GM21717 (cell line): ENCODE data around the gene CLTA.

Experiments used
- ATAC-seq: cut with Tn5 transposase; IDR thresholded peaks from one replicate; pipeline ENCODE4 v1.9.1; 2021; ENCODE audit warnings: mild to moderate bottlenecking, moderate library complexity; ENCODE audit not compliant: unreplicated experiment

Gene CLTA, protein sequence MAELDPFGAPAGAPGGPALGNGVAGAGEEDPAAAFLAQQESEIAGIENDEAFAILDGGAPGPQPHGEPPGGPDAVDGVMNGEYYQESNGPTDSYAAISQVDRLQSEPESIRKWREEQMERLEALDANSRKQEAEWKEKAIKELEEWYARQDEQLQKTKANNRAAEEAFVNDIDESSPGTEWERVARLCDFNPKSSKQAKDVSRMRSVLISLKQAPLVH

DNA sequence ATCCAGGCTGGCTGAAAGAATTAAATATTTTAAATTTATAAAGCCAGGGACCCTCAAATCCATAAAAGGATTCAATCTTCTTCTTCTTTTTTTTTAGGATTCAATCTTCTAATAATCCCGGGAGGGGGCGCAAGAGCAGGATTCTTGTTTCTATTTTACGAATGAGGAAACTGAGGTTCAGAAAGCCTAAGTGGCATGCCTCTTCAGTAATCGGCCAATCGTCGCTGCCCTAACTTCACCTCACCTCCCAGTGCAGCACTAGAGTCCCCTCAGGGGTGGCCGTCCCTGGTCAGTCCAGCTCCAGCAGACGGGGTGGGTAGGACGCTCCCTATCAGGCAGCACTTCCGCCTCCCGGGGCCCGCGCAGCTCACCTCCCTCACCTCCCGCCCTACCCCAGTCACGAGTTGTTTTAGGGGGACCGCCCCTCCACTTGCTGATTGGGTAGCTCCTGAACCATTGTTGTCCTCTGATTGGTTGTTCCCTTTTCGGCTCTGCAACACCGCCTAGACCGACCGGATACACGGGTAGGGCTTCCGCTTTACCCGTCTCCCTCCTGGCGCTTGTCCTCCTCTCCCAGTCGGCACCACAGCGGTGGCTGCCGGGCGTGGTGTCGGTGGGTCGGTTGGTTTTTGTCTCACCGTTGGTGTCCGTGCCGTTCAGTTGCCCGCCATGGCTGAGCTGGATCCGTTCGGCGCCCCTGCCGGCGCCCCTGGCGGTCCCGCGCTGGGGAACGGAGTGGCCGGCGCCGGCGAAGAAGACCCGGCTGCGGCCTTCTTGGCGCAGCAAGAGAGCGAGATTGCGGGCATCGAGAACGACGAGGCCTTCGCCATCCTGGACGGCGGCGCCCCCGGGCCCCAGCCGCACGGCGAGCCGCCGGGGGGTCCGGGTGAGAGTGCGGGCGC, at the start of gene CLTA:
Gene CLTA (plus strand): TSS at position 534 of the 902 bp plus-strand sequence. CDS start 136 bp downstream, at position 670.
- ATAC-seq, result peak; percentile 94

DNA sequence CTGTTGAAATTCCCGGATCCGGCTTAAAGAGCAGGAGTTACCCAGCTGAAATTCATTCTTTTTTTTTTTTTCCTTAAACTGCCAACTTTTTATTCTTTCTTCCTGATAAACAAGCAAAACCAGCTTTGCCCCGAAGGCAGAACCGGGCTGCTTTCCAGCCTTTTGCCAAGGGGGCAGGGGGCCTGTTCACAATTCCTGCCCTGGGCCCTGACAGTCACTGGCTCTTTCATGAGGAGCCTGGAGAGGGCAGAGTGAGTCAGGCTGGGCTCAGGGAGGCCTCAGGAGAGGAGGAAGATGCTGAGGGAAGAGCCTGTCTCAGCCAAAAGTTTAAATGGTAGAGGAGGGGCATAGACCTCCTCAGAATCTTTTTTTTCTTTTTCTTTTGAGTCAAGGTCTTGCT, 49.4 kb upstream of the CLTA start:
- ATAC-seq, result no peak

DNA sequence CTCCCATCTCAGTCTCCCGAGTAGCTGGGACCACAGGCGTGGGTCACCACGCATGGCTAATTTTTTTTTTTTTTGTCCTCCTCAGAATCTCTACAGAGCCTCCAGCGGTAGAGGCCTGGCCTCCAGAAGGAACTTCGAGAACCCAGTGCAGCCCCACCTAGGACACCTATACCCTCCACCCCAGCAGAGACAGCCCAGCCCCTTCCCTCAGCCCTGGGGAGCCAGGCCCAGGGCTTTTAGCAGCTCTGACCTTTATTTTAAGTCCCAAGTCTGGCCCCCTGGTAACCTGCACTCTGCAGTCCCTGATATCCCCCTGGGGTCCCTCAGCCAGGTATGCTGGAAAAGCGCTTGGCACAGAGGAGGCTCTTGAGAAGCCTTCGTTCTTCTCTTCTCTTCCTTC, 49.0 kb upstream of the CLTA start:
- no peak for ATAC-seq

DNA sequence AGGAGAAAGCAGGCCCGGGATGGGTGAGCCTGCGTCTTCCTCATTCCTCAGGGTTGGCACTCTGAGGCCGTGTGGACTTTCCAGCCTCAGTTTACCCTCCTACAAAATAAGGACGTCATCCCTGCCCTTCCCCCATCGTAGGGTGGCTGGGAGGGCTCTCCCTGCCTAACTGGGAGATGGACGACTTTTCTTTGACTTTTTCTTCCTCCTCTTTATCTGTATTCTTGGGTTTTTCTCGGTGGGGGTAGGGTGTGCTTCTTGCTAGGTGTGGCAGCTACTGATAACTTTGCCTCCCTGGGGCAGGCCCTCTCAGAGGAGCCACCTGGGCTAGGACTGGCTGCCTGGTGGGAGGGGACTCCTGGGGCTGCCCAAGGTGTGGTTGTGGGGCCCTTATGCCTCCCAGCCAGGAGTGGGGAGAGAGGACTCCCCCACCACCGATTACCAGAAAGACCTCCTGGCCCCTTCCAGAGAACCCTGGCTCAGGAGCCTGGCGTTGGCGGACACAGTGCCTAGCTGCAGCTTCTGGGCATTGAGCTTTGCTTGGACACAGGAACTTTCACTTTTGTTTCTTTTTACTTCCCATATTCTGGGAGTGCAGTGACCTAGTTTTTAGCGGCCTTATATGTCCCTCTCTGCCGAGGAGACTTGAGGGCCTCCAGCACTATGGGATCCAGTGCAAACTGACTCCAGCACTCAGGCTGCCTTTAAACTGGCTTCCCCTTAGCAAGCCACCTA, 48.0 kb upstream of the CLTA start:
- ATAC-seq, result no peak

DNA sequence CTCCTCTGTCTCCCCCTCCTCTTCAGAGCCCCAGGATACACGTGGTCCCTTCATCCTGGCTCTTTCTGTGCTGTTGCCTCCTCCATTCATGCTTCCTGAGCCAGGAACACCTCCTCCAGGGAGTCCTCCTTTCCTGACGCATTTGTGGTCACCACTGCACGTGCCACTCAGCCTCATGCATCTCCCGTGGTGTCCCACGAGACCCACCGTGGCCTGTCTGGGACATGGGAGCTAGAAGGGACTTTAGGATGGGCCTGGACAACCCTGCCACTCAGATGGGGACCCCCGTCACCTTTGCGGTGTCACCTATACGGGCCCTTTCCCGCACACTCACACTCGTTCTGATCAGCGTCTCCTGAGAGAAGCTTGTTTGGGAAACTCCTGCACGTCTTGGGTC, 47.5 kb upstream of the CLTA start:
- no peak for ATAC-seq

DNA sequence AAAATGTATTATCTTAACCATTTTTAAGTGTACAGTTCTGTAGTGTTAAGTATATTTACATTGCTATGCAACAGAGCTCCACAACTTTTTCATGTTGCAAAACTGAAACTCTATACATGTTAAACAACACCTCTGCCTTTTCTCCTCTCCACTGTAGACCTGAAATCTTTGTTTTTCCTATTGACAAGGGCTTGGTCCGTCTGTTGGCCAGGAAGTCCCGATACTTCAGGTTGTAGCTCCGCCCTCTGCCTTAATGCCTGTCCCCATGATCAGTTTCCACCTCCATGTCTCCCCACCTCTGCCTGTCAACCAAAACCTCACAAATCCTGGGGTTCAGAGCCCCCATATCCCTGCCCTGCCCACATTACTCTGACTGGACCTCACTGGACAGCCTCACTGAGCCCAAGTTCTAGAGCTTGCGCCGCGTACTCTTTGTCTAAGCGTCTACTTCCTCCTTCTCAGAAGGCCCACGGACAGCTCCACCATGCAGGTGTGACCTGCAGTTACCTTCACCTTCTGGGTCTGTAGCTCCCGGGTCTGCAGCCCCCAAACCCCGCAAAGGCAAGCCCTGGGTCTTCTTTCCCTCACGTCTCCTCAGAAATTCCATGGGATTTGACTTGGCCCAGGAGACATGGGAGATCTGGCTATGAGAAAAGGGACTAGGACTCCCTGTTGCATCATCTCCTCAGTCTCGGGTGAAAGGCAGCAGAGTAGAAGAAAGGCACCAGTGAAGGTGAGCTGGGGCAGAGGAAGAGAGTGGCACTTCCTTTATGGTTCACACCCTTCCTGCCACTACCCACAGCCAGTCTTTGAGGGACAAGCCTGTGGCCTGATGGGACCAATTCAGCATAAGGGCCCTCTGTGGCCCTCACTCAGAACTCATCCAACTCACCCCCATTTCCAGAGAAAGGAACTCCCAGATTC, 46.1 kb upstream of the CLTA start:
- ATAC-seq, result no peak

DNA sequence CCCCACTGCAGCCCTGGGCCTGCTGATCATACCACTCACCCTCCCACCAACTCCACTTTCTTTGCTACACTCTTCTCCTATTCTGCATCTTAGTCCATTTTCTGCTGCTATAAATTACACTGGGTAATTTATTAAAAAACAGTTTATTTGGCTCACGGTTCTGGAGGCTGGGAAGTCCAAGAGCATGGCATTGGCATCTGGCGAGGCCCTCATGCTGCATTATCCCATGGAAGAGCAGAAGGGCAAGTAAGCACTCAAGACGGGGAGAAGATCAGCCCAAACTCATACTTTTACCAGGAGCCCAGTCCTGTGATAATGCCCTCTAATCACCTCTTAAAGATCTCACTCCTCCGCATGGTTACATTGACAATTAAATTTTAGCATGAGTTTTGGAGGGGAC, 44.8 kb upstream of the CLTA start:
- no peak for ATAC-seq

DNA sequence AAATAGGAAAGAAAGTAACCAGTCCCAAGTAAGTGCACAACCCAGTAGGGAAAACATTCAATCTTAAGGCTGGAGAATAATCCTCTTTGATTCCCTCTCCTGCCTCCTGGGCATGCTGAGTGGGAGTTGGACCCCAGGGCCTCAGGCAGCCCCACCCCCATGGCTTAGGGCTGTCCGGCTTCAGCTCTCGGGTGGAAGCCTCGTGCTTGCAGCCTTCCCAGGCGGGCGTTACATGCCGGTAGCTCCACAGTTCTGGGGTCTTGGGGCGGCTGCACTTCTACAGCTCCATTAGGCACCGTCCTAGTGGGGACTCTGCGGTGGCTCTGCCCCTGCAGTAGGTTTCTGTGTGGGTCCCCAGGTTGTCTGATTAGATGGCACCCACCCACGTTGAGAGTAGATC, 44.1 kb upstream of the CLTA start:
- ATAC-seq, result no peak

DNA sequence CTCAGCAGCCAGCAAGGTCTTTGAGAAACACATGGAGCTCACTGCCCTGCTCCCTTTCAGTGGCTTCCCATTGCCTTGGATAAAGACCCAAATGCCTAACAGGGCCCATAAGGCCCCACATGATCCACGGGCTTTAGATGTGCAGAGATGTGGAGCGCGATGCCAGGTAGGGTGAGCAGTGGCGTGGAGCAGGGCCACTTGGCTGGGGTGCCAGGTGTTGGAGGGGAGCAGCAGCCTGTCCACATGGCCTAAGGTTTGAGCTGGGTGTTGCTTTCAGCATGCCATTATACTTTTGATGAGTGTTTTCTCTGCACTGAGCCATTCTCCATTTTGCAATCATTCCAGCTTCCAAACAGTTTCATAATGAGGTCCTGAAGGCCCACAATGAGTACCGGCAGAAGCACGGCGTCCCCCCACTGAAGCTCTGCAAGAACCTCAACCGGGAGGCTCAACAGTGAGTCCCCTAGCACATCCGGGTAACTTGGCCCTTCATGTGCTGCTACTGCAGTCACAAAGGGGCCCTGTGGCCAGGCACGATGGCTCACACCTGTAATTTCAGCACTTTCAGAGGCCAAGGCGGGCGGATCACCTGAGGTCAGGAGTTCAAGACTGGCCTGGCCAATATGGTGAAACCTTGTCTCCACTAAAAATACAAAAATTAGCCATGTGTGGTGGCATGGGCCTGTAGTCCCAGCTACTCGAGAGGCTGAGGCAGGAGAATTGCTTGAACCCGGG, 43.1 kb upstream of the CLTA start:
- no peak for ATAC-seq

DNA sequence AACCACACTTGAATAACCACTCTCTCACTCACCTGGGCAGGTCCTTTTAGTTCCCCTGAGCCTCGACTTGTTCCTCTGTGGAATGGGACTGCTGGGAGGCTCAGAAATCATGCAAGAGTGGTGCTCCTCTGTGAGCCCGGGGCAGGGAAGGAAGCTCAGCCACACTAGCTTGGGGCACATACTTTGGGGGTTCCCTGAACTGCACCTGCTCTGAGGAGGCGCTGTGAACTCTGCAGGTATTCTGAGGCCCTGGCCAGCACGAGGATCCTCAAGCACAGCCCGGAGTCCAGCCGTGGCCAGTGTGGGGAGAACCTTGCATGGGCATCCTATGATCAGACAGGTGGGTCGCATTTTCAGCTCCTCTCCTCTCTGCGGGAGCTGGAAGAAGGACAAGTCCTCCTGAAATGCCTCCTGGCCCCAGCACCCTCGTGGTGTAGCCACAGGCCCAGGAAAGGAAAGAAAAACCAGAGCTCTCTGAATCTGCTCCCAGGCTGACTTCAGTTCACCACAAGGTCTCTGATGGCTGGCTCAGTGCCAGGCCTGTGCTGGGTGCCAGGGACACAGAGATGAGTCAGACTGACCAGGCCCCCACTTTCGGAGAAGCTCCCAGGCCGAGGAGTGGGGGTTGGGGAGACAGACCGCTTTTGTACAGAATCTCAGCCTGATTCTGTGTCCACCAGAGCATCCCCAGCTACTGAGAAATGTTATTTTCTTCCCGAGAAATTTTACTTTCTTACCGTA, 42.2 kb upstream of the CLTA start:
- ATAC-seq, result peak; percentile 40

DNA sequence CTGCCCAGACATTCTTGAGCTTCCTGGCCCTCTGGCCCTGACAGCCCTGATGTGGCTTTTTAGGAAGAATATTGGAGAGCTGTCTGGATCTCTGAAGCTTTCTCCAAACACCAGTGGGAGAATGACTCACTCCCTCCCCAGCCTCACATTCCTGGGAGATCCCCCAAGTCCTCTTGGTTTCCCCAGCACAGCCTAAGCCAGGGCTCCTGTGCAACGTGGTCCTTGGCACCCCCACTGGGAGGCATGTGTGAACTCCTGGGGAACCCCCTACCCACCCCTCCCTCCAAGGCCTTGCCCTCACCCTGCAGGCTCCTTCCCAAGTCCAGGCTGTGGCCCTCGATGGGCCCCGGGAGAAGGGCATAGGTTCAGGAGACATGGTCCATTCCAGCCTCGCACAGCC, 41.5 kb upstream of the CLTA start:
- ATAC-seq, result no peak

DNA sequence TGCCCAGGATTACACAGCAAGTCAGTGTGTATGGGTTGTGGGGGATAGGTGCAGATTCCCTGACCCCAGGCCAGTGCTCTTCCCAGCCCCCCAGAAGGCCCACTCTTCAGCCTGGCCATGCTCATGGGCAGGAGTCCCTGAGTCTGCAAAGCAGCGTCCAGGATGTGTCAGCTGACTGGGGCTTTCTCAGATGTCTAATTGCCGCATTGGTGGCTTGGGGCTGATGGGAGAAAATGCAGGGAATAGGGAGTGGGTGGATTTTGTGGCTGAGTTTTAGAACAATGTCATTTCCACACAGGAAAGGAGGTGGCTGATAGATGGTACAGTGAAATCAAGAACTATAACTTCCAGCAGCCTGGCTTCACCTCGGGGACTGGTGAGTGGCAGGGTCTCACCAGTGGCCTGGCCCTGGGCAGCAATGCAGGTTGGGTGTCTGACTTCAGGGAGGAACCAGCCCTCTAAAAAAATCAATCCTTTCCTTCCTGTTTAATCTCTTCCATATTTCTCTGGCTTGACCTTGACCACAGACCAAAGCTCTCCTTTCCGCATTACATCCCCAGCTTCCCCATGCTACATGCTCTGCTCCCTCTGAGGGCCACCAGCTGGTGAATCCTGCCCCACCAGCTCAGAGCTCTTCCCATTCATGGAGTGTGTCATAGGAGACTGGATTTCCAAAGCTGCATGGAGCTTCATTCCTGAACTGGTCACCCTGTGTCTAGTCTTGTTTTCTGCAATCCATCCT, 40.0 kb upstream of the CLTA start:
- no peak for ATAC-seq

DNA sequence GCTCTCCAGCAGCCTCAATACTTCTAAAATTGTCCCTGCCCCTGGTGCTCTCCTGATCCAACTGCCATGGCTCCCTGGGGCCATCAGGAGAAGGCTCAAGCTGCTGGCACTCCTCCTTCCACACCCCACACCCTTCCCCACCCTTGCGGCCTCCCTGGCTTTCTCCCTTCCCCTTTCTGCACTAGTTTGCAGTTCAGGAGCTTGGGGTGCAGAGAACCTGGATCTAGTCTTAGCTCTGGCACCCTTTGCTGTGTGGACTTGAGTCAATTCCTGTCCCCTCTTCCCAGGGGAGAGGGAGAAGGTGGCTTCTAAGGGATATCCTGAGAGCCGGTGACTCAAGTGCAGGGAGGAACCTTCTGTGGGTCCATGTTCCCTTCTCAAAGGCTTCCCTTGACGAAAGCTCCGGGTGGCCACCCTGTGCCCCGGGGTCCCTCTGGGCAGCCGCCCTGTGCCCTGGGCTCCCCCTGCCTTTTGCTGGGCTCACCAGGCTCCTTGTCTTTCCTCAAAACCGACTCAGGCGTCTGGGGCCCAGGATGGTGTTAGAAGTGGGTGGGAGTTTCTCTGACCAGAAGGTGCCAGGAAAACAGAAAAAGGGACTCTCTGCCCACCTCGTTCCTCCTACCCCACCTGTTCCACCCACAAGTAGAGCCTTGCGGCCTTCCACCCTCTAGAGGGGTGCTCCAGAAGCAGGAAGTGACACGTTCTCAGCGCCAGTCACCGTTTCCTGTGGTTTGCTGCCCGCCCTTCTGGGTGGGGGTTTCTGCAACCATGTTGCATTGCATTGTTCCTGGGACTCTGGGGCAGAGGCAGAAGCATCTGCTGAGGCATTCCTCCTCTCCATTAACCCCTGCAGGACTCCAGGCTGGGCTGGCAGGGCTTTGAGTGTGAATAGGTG, 39.2 kb upstream of the CLTA start:
- ATAC-seq, result peak; percentile 77

DNA sequence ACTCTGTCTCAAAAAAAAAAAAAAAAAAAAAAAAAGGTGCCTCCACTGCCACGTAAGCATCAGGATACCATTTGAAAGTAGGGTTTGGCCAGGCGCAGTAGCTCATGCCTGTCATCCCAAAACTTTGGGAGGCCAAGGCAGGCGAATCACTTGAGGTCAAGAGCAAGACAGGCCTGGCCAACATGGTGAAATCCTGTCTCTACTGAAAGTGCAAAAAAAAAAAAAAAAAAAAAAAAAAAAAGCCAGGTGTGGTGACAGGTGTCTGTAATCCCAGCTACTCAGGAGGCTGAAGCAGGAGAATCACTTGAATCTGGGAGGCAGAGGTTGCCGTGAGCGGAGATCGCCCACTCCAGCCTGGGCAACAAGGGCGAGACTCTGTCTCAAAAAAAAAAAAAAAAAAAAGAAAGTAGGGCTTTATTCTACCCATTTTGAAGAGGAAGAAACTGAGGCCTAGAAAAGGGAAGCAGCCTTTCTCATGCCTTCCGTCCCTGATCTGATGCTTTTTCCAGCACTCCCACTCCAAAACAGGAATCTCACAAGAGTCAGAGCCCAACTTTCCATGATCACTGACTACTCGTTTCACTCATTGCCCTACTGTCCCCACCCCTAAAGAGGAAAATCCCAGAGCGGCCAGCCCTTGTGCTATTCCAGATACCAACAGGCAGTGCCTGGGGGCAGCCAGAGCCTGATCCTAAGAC, 37.8 kb upstream of the CLTA start:
- ATAC-seq, result no peak

DNA sequence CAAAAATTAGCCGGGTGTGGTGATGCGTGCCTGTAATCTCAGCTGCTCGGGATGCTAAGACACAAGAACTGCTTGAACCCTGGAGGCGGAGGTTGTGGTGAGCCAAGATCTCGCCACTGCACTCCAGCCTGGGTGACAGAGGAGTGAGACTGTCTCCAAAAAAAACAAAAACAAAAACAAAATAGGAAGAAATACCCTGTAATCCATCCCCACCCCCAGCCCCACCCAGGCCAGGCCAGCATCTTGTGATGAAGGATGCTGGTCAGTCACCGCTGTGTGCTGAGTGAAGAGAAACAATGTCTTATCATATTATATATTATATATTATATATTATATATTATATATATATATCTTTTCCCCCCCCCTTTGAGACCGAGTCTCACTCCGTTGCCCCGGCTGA, 37.0 kb upstream of the CLTA start:
- ATAC-seq, result no peak

DNA sequence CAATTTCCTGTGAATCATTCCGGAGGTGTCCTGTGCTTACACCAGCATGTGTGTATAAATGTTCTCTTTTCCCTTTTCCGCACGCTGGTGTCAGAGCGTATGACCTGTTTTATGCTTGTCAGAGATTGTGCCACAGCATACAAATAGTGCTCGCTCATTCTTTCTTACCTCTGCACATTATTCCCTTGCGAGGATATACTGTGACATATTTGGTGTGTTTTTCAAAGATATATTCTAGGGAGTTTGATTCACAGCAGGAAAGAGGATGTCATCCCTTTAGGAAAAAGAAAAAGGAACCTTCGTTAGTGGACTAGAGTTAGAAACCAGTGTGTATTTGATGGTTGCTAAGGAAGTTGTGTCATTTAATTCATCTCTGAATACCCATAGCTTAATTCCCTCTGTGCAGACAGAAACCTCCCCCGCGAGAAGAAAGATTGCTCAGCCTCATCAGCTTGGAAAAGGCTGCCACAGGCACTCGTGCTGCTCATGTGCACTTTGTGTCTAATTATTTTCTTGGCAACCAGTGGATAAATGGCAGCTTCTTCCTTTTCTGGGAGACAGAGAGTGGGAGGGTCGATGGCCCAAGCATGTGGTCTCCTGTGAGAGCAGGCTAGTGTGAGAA, 36.3 kb upstream of the CLTA start:
- no peak for ATAC-seq

DNA sequence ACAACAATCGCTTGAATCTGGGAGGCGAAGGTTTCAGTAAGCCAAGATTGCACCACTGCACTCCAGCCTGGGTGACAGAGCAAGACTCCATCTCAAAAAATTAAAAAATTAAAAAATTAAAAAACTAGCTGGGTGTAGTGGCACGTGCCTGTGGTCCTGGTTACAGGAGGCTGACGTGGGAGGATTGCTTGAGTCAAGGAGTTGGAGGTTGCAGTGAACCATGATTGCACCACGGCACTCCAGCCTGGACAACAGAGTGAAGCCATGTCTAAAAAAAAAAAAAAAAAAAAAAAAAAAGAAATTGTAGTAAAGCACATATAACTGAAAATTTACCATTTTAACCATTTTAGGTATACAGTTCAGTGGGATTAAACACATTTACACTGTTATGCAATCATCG, 34.6 kb upstream of the CLTA start:
- no peak for ATAC-seq
